Measurements from ENCODE around the gene ENKD1.

ENKD1 gene

DNA sequence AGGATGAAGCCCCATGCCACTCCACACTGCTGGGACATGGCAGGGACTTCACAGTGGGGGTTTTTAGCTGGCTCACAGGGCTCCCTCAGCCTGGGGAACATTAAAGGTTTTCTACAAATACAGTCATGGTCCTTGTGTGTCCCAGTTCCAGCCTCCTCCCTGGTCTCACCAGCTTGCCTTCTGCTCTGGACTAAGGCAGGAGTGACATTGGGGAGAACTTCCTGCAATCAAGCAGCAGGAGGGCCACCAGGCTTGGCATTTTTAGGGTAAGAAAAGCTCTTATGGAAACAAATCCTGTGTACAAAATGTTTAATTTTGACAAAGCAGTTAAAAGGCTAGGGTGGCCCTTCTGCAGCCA, 3.9 kb downstream of the ENKD1 start:
- DNase-seq (ENCODE audit: low spot score), result no peak

DNA sequence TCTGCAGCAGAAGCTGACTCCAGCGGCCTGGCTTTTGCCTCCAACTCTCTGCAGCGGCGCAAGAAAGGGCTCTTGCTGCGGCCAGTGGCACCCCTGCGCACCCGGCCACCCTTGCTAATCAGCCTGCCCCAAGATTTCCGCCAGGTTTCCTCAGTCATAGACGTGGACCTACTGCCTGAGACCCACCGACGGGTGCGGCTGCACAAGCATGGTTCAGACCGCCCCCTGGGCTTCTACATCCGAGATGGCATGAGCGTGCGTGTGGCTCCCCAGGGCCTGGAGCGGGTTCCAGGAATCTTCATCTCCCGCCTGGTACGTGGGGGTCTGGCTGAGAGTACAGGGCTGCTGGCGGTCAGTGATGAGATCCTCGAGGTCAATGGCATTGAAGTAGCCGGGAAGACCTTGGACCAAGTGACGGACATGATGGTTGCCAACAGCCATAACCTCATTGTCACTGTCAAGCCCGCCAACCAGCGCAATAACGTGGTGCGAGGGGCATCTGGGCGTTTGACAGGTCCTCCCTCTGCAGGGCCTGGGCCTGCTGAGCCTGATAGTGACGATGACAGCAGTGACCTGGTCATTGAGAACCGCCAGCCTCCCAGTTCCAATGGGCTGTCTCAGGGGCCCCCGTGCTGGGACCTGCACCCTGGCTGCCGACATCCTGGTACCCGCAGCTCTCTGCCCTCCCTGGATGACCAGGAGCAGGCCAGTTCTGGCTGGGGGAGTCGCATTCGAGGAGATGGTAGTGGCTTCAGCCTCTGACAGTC, 4.5 kb downstream of the ENKD1 start:
- no peak for DNase-seq (ENCODE audit: low spot score)

DNA sequence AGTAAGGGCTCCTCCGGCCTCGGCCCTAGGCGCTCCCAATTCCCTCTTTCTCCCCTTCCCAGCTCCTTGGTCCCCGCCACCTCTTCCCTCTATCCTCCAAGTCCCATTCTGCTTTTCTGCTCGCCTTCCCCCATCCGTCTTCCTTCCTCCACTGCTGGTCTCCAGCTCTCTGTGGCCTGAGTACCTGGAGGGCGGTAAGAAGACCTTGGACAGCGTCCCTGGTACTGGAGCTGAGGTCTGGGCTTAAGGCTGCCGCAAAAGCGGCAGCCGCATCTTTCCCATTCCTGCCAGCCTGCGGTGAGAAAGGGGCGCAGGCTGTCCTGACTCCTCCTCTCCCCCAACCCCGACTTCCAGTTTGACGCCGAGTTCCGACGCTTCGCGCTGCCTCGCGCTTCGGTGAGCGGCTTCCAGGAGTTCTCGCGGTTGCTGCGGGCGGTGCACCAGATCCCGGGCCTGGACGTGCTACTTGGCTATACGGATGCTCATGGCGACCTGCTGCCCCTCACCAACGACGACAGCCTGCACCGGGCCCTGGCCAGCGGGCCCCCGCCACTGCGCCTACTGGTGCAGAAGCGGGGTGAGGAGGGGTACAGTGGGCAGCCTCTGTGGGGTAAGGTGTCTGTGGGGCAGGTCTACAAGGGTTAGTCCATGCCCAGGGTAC, 5.3 kb downstream of the ENKD1 start:
- DNase-seq (ENCODE audit: low spot score), result peak; percentile 39

DNA sequence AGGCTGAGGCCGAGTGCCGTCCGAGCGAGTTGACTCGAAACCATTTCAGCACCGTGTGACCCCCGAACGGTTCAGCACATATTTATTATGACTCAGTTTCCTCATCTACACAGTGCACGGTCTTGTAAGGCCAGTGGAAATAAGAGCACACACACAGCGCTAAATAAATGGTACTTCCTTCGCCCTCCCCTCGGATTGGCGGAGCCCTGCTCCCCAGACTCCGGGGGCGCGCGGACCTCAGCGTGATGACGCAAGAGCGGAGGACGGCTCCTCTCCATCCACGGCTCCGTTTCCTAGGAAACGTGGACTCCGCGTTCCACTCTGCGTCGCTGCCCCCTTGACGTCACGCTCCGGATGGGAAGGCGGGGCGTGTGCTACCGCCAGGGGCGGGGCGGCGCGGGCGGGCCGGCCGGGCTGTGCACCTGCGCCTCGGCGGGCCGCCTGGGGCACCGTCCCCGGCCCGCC, 6.0 kb downstream of the ENKD1 start, which contains the start of gene PARD6A:
Gene PARD6A, plus strand, starts transcription at position 397 of the 465 bp plus-strand sequence. CDS start 79 bp downstream, outside the sequence.
- peak; percentile 99 for DNase-seq (ENCODE audit: low spot score)

DNA sequence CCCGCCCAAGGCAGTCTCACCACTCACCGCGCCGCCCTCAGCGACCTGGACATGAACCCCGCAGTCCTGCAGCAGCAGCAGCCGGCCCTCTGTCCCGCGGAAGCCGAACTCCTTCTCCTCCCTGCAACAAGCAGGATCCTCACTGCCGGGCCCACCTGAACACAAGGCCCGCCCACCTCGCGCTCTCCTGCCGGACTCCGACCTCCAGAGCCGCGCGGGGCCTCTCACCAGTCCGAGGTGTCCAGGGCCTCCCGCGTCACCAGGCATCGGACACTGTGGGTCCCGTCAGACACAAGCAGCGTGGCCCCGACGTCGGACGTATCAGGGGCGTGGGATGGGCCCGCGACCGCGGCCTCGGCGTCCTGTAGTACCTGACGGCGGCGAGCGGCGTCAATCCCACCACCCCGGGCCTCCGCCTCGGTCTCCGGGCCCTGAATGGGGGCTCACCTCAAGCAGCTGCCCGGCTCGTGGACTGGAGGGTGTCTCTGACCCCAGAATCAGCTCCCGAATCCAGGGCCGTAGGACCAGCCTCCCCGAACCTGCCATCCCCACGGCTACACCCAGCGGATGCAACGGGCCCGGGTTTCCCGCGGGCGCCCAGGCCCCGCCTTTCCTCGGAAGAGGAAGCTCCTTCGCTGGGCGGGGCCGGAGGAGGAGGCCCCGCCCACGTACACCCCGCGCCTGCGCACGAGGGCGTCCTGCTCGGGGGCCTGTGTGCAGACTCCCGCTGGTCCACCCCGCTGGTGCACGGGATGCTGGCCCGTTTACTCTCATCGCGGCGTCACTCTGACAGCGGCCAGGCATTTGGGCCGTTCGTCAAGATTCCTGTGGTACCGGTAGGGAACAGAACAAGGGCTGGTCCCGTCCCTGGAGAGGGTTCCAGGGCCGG, 6.6 kb downstream of the ENKD1 start, which contains the start of gene ACD:
Gene ACD, minus strand, starts transcription at position 586 of the 889 bp plus-strand sequence. Its CDS starts 40 bp downstream, at position 546.
- DNase-seq (ENCODE audit: low spot score), result peak; percentile 100

DNA sequence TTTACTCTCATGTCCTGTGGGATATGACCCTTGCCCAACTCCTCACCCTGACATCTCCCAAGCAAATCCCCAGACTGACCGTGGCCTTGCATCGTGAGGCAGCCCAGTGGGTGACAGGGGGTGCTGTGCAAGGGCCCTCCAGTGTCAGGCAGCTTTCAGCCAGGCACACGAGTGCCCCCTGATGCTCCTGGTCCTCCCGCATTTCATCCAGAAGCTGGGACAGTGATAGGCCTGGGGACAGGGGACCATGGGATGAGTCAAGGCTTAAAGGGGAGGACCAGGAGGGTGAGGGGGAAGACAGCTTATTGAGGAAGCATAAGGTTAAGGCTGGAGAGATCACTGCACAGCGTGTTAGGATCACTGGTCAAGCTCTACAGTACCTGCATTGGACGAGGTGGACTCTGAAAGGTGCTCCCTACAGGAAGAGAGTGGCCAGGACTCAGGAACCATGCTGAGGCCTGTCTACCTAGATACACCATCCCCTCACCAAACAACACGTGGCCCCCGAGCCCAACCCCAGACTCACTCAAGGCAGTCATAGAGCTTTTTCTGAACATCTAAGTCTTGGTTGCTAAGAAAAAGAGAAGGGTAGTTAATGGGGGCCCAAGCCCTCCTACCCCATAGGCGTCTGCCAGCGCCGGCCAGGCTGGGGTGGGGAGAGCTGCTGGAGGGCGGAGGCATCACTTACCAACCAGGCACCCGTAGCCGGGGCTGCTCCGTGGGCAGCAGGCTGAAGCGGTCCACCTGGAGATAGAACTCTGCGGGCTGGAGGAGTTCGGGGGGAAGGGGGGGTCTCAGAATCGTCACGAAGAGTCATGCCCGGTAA, 7.5 kb downstream of the ENKD1 start:
- no peak for DNase-seq (ENCODE audit: low spot score)

DNA sequence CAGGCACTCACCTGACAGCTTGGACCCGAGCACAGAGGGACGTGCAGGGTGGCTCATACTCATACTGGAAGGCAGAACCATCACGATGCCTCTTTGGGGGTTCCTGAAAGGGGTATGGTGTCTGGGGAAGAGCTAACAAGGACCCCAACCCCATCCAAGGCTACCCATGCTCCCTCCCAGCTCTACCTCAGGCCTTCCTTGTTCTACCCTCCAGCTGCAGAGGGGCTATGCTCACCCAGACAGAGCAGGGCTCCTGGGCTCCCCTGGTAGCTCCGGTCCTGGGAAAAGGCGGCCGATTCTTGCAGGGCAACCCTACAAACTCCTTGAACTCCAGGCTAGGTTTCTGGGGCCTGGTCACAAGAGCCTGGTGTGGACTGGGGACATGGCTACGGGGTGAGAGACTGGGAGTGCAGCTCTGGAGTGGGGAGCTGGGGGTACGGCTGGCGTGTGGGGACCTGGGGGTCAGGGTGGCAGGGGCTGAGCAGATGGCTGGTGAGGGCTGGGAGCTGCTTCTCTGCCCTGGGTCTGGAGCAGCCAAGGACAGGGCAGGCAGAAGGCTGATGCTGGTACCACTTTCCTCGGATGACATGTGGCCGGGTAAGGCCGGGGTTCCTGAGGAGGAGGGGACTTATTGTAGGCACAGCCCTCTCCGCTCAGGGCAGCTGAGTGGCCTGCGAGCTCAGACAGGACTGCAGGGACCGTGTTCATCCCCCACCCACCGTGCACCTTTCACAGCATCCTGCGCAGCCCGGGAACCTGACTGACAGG, 8.6 kb downstream of the ENKD1 start:
- no peak for DNase-seq (ENCODE audit: low spot score)

DNA sequence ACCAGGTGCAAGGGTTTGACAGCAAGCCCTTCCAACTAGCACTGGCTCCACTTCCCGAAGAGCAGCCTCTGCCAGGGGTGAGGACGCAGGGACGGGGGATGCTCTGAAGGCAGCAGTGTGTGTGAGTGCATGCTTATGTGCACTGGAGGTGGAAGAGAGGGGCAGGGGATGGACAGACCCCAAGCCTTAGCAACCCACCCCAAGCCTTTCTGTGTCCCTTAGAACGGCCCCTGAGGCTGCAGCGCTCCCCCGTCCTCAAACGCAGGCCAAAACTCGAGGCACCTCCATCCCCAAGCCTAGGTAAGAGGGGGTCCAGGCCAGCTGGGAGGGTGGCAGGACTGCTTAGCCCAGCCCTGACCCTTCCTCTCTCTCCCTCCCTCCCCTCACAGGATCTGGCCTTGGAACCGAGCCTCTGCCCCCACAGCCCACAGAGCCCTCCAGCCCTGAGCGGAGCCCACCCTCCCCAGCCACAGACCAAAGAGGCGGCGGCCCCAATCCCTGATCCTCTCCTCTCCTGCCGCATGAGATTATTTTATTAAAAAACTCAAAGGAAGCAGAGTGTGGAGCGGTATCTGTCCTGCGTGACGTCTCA, 9.4 kb downstream of the ENKD1 start:
- no peak for DNase-seq (ENCODE audit: low spot score)

DNA sequence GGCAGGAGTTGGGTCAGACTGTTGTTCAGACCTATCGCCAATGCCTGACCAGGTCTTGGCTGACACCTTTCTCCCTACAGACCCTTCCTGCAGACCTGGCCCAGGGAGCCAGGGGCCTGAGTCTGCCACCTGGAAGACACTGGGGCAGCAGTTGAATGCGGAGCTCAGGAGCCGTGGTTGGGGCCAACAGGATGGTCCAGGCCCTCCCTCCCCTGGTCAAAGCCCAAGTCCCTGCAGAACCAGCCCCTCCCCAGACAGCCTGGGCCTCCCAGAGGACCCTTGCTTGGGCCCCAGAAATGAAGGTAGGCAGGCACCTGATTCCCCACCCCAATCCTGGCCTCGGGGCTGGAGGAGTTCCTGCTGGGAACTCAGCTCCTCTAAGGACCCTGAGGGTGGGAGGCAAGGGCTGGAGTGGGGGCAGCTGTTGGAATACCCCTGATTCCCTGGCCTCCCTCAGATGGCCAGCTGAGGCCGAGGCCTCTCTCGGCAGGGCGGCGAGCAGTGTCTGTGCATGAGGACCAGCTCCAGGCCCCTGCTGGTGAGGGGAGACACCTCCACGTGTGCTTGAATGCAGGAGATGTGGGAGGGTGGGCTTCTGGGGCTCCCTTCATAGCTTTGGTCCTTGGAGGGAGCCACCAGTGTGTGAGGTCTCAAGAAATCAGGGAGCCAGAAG, 10.1 kb downstream of the ENKD1 start:
- no peak for DNase-seq (ENCODE audit: low spot score)

DNA sequence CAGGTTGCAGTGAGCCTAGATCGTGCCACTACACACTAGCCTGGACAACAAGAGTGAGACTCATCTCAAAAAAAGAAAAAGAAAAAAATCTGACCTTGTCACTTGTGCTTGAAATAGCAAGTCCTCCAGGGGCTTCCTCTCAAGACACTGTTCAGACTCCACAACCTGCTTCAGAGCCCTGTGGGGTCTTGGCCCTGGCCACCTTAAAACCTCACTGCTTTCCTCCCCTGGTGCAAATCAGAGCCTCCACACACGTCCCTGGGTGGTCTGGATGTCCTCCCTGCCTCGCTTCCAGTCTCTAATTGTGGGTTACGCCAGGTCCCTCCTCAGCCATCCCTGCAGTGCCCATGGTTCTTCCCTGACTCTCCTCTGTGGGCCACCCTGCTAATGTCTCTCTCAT, 11.2 kb downstream of the ENKD1 start:
- DNase-seq (ENCODE audit: low spot score), result no peak

DNA sequence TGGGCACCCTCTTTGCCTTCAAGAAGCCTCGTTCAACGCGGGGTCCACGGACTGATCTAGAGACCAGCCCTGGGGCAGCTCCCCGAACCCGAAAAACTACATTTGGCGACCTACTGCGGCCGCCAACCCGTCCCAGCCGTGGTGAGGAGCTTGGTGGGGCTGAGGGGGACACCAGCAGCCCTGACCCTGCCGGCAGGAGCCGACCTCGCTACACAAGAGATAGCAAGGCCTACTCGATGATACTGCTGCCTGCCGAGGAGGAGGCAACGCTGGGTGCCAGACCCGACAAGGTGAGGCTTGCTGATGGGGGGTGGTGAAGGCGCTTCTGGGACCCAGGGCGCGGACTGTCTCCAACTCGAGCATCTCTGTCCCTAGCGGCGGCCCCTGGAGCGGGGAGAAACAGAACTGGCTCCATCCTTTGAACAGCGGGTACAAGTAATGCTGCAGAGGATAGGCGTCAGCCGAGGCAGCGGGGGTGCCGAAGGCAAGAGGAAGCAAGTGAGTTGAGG, 12.1 kb downstream of the ENKD1 start:
- no peak for DNase-seq (ENCODE audit: low spot score)

DNA sequence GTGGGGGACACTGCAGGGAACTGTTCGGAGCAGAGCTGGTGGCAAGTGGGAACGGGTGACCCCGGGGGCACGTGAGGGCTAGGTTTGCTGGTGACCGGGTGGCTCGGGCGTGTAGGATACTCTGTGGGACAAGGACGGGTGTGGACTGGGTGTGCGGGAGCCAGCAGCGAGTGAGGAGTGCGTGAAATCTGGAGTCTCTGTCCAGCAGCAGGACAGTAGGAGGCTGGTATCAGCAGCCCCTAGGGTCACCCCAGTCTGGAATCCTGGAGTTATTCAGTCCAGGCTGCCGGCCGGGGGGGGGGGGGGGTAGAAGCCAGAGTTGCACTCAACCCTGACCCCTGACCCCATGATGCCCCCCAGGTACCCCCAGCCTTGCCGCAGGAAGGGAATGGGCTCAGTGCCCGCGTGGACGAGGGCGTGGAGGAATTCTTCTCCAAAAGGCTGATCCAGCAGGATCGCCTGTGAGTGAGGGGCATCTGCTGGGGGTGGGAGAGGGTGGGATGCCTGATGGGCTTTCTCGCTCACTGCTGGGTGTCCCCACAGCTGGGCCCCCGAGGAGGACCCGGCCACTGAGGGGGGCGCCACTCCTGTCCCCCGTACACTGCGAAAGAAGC, 12.7 kb downstream of the ENKD1 start:
- no peak for DNase-seq (ENCODE audit: low spot score)

DNA sequence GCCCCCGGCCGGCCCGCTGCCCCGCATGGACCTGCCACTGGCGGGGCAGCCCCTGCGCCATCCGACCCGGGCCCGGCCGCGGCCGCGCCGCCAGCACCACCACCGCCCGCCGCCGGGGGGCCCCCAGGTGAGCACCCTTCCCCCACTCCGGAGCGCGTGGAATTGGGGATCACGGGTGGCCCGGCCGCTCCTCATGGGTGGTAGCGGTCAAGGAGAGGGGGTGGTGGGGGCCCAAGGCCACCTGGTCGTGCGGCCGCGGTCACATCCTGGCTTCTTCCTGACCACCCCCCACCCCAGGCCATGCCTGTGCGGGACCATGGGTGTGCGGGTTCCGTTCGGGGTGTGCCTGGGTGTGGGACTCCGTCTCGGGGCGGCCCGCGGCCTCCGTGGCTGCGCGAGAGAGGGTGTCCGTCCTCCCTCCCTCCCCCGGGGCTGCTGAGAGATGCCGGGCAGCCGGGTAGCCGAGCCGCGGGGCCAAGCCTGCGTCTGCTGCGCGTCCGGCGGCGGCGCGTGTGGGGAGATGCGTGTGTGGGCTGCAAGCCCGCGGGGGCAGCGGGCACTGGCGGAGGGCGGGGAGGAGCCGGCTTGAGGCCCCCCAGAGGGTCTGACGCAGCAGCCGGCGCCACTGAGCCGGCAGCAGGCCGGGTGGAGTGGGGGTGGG, 13.3 kb downstream of the ENKD1 start:
- peak; percentile 67 for DNase-seq (ENCODE audit: low spot score)

DNA sequence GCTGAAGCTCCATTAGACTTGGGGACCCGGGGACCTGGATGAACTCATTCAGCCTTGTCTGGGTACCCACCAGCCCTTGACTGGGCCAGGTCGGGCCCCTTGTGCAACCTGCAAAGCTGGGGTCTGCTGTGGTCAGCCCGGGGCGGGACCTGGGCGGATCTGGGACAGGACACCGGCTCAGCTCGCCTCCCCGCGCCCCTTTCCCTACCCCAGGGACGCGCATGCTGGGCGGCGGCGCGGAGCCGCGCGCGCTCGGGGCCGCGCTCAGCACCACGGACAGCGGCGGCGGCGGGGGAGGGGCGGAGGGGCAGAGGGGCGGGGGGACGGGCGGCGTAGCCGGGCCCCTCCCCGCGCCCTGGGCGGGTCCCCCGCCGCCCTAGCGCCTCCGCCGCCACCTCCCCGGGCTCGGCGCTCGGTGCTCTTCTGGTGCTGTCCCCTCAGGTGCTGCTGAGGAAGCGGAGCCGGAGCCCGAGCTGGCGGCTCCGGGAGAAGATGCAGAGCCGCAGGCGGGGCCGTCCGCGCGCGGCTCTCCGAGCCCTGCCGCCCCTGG, 13.9 kb downstream of the ENKD1 start:
- peak; percentile 78 for DNase-seq (ENCODE audit: low spot score)

DNA sequence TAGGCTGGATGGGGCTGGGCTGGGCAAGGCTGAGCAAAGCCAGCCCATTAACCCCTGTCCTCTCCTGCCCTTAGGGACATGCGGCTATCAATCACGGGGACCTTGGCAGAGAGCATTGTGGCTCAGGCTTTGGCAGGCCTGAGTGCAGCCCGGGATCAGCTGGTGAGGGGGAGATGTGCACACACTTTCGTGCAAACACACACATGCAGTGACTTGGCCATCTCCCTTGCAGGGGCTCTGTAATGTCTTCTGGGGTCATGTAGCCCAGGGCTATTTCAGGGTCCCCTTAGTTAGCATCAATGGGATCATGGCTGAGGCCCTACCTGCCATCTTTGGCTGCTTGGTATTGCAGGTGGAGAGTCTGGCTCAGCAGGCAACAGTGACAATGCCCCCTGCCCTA, 14.7 kb downstream of the ENKD1 start:
- no peak for DNase-seq (ENCODE audit: low spot score)

DNA sequence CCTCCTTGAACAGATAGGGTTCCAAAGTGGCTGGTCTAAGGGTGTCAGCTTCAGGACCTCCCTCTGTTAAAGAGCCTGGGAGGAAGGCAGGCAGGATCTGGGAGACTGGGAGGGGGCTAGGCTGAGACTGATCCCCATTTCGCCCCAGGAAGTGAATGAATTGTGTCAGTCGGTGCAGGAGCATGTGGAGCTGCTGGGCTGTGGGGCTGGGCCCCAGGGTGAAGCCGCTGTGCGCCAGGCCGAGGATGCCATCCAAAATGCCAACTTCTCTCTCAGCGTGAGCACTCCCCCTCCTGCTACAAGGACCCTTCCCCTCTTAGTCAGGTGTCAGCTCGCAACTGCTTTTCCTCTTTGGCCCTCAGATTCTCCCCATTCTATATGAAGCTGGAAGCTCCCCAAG, 15.5 kb downstream of the ENKD1 start:
- no peak for DNase-seq (ENCODE audit: low spot score)

DNA sequence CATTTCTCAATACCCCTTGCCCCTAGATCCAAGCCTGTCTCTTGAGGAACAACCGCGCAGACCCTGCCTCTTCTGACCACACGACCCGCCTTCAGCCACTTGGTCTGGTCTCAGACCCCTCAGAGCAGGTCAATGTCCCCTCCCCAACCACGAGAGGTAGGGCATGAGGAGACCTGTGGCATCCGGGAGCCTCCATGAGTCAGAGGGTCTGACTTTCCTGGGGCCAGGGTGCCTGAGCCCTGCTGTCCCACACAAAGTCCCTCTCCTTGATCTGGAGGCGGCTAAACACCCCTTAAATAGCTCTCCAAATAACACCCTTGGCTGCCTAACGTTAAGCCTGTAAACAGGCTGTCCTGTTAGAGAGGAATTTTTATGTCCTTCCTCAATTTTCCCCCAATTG, 16.5 kb downstream of the ENKD1 start:
- DNase-seq (ENCODE audit: low spot score), result no peak

DNA sequence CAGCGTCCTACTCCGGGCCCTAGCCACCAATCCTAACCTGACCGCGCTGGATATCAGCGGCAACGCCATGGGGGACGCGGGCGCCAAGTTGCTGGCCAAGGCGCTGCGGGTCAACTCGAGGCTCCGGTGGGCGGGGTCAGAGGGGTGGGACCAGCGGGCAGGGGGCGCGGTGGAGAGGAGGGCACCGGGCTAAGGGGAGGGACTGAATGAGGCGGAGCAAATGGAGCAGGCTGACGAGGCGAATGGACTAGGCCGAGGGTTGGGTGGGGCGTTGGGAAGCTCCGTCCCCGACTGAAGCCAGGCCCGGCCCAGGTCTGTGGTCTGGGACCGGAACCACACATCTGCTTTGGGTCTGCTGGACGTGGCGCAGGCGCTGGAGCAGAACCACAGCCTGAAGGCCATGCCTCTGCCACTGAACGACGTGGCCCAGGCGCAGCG, 17.0 kb downstream of the ENKD1 start:
- DNase-seq (ENCODE audit: low spot score), result no peak
